Islet precursor cell (in vitro differentiated cells): ENCODE measurements around the gene GRAP2.
"Not testable (repeated sequence)": the region's sequence is repeated elsewhere in the genome, so short reads cannot be mapped to it uniquely, and the experiment has no call there.

ENCODE experiments used
- DNase-seq: peaks from one replicate; pipeline ENCODE4 v3.0.0-alpha.2; 2018

The GRAP2 gene

GRCh38 chr22:39900306-39901227 is at the start of gene GRAP2:
Gene GRAP2, plus strand, starts transcription at chr22:39901084. Its CDS starts 46,023 bp downstream, at chr22:39947107.
- DNase-seq: no peak

- no peak for DNase-seq
Measured at GRCh38 chr22:39851606-39852315, 49.1 kb upstream of the GRAP2 start.

DNA sequence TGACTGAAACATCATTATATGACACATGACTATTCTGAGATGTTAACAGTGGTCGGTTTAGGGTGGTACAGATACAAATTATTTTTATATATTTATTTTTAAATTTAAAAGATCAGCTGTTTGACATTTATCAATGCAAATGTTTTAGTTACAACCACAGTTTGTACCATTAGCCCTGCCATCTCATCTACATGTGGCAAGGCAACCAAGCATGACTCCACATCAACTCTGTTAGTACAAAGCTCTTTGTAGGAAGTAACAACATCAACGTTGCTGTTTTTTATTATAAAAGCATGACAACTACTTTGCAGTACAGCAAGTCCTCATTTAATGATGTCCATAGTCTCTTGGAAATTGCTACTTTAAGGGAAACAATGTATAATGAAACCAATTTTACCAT is 48.1 kb upstream of the GRAP2 start:
- DNase-seq: no peak

DNA sequence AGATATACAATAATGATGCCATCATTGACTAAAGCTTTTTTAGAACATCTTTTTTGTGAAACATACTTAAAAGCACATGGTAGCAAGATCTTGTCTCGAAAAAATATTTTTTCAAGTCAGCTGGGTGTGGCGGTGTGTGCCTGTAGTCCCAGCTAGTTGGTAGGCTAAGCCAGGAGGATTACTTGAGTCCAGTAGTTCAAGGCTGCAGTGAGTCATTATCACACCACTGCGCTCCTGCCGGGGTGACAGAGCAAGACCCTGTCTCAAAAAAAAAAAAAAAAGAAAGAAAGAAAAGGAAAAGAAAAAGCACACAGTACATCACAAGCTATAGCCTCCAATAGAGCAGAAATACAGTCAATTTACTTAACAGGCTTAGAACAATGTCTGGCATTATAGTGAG is 44.3 kb upstream of the GRAP2 start:
- no peak for DNase-seq

DNA sequence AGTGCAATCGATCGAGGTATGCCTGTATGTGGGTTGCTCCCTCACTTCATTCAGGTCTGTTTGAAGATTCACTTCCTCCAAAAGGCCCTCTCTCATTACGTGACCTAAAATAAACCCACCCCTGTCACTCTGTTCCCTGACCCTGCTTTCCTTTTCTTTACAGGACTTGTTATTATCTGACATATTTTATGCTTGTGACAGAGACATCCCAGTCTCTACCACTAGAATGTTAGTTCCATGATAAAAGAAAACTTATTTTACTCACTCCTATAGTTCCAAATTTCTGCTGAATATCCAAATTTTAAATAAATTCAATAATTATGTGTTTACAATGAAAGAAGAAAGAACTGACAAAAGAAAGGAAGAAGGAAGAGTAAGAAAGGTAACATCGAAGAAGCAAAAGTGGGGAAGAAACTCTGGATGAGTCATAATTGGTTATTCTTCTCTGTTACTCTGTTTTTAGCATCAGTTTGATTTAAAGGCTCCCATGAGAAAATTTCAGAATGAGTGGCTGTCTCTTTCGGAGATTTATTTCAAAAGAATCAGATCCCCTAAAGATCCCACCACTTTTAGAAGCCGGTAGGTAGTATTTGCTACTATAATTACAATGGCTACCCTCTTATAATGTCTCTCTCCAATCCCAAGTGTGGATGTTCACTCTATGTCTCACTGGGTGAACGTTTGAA is 40.8 kb upstream of the GRAP2 start:
- no peak for DNase-seq

- DNase-seq: no peak
Measured at GRCh38 chr22:39868741-39869140, 32.1 kb upstream of the GRAP2 start.

DNA sequence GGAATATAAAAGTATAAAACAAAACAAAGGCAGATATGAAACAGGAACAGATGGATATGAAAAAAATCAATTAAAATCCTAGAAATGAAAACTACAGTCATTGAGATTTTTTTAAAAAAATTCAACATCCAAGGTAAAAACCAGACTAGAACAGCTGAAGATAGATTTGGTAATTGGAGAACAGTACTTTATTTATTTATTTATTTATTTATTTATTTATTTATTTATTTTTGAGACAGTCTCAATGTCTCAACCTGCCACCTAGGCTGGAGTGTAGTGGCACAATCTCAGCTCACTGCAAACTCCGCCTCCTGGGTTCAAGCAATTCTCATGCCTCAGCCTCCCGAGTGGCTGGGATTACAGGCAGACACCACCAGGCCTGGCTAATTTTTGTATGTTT is 31.1 kb upstream of the GRAP2 start:
- DNase-seq: not testable (repeated sequence)

- no peak for DNase-seq
Measured at GRCh38 chr22:39871008-39871798, 29.7 kb upstream of the GRAP2 start.

DNA sequence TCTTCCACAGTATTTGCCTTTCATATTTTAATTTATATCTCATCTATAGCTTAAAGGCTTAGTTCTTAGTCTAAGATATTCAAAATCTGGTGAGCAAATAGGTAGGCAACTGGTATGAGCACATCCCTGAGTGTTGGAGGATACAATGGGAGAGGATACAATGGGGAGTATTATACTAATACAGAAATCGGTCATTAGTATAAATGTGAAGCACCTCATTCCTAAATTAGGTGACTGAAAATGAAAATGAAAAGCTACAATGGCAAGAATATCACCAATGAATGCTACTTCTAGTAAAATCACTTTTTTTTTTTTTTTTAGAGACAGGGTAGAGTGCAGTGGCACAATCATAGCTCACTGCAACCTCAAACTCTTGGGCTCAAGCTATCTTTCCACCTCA is 28.3 kb upstream of the GRAP2 start:
- no peak for DNase-seq

DNA sequence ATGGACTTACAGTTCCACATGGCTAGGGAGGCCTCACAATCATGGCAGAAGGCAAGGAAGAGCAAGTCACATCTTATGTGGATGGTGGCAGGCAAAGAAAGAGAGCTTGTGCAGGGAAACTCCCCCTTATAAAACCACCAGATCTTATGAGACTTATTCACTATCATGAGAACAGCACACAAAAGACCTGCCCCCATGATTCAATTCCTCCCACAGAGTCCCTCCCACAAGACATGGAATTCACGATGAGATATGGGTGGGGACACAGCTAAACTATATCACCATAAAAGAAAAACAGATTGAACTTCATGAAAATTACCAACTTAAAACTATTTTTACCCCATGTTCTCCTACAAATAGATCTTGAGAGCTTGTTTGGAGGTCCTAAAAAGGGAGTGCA is 26.9 kb upstream of the GRAP2 start:
- DNase-seq: no peak

GRCh38 chr22:39875176-39875885 is 25.6 kb upstream of the GRAP2 start:
- not testable (repeated sequence) for DNase-seq

GRCh38 chr22:39877079-39877845 is 23.6 kb upstream of the GRAP2 start:
- no peak for DNase-seq

DNA sequence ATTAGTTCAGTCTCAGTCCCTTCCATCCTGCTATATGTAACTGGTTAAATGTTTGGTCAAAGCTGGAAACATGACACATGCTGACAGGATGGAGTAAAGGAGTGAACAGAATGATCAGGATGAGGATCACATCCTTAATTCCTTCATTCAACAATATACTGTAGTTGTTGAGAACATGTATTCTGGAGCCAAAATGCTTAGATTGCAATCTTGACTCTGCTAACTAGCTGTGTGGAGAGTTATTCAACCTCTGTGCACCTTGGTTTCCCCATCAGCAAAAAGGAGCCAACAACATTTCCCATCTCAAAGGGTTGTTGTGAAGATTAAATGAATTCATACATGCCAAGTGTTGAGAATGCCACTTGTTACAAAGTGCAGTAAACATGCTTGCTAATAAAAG is 20.2 kb upstream of the GRAP2 start:
- no peak for DNase-seq

GRCh38 chr22:39883057-39883456 is 17.8 kb upstream of the GRAP2 start:
- DNase-seq: no peak

DNA sequence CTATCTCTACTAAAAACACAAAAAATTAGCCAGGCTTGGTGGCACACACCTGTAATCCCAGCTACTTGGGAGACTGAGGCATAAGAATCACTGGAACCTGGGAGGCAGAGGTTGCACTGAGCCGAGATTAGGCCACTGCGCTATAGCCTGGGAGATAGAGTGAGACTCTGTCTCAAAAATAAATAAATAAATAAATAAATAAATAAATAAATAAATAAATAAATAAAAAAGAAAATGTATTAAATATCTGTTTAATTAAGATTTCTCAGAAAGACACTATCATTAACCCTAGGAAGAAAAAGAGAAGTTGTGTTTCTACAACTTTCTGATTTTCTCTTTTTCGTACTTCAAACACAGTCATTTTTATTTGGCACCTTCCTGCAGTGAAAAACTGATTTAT is 11.0 kb upstream of the GRAP2 start:
- not testable (repeated sequence) for DNase-seq

GRCh38 chr22:39893526-39893925 is 7.4 kb upstream of the GRAP2 start, which contains the start of gene ENTHD1:
Gene ENTHD1, minus strand, starts transcription at chr22:39893760. Its CDS starts 6,012 bp downstream, at chr22:39887748.
- DNase-seq: no peak

- no peak for DNase-seq
Measured at GRCh38 chr22:39894554-39895092, 6.3 kb upstream of the GRAP2 start.

DNA sequence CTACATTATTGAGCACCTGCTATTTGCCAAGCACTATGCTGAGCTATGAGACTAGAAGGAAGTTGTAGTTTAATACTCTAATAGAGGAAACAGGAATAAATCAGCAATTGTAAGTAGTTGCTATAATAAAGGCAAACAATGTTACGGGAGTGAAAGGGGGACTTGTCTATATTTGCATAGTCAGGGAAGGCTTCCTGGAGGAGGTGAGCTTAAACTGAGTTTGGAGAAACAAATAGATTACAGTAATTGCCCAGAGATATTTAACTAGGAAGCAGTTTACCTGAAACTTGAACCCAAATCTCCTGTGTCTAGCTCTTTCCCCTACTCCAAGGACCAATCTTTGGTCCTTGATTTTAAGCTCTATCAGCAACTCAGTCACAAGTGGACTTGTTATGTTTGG is 5.2 kb upstream of the GRAP2 start:
- DNase-seq: no peak

- no peak for DNase-seq
Measured at GRCh38 chr22:39896313-39896996, 4.4 kb upstream of the GRAP2 start.

DNA sequence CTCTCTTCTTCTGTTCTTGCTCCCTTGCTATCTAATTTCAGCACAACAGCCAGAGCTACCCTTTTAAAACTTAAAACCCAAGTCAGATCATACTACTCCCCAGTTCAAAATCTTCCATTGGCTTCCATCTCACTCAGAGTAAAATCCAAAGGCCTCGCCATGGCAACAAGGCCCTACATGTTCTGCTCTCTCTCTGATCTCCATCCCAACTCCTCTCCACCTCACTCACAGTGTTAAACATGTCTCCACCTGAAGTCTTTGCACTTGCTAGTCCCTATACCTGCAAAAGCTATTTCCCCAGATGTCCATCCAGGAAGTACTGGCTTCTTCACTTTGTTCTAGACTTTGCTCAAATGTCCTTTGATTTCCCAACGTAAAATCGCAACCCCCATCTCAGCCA is 3.0 kb upstream of the GRAP2 start:
- no peak for DNase-seq
